ENCODE measurements around the gene FLRT1.

- no peak for TF ChIP-seq PKNOX1 (IDR thresholded peaks at IDR 0.05)
- TF ChIP-seq FOXM1 (IDR thresholded peaks at IDR 0.05; ENCODE audit: borderline replicate concordance) = no peak
- no peak for TF ChIP-seq FOXK2 (IDR thresholded peaks at IDR 0.05)
- TF ChIP-seq CTBP1 (IDR thresholded peaks at IDR 0.05; ENCODE audit: borderline replicate concordance) = no peak
- no peak for TF ChIP-seq SP1 (IDR thresholded peaks at IDR 0.05)
- no peak for TF ChIP-seq ZNF384 (IDR thresholded peaks at IDR 0.05)
- TF ChIP-seq SUZ12 (IDR thresholded peaks at IDR 0.05) = no peak
- no peak for TF ChIP-seq ELF4 (IDR thresholded peaks at IDR 0.05)
- TF ChIP-seq FOXA1 (IDR thresholded peaks at IDR 0.05) = no peak
Observed at GRCh38 chr11:64004590-64004984, 31.1 kb upstream of the FLRT1 start.
